Measurements from ENCODE around the gene FIGN. TPM values are rescaled to one million over a fixed set of nuclear protein-coding genes. Genes with fewer than 3 reads are reported as not detected.

Gene FIGN
- total RNA-seq, 1 donor from 2014 or later, result 9.0 TPM

DNA sequence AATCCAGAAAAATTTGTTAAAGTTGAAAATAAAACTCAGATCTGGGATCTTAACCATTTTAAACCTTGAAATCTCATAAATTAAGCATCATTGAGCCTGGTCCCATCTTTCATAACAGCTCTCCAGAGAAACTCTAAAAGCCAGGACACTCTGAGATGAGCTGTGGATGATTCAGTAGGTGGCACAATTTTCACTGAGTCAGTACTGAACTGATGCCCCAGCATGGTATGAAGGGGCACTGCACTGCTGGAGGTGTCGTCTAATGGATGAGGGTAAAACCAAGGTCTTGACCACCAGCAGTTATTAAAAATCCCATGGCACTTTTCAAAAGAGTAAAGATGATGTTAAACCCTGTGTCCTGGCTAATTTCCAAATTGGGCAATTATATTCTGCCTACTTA, 170.6 kb downstream of the FIGN start:
- DNase-seq (ENCODE audit: low read depth), result peak; percentile 18

GRCh38 chr2:163564236-163564635, 171.6 kb downstream of the FIGN start:
- no peak for DNase-seq (ENCODE audit: low read depth)

DNA sequence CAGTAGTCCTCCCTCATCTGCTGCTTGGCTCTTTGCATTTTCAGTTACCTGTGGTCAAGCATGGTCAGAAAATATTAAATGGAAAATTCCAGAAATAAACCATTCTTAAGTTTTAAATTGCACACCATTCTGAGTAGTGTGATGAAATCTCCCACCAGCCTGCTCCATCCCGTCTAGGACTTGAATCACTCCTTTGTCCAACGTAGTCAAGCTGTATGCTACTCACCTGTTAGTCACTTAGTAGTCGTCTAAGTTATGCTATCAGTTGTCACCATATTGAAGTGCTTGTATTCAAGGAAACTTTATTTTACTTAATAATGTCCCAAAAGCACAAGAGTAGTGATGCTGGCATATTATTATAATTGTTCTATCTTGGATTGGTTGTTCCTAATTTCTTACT, 172.5 kb downstream of the FIGN start:
- DNase-seq (ENCODE audit: low read depth), result peak; percentile 12

DNA sequence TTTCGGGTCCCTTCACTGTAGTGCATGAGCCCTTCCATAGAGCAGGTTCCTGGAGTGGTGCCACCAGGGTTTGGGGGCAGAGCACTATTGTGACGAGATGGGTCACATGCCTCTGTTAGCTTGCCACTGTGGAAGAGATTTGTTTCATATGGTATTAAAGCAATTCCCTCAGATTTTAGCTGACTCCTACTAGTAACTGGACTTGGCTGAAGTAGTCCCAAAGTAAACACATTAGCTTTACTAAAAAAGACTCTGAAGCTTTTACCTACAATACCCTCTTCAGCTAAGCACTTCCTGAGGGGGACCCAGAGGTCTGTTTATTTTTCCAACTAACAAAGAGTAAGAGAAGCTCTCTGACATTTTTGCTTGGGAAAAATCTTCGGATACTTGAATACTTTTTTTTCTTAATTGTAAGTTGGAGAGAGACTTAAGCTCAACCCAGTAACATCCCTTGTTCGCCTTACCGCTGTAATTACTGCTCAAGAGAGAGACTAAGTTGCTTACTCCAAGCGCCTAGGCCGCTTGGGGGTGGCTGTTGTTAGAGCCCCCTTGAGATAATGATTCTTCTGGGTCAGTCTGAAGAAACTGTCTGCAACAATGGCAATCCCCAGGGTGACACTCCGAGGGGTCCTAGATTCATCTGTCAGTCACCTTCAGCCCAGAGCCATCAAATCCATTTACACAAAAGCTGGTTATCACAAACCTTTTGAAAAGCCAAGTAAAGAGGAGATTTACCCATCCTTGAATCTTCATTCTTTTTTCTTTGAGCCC, 177.4 kb downstream of the FIGN start:
- DNase-seq (ENCODE audit: low read depth), result no peak

DNA sequence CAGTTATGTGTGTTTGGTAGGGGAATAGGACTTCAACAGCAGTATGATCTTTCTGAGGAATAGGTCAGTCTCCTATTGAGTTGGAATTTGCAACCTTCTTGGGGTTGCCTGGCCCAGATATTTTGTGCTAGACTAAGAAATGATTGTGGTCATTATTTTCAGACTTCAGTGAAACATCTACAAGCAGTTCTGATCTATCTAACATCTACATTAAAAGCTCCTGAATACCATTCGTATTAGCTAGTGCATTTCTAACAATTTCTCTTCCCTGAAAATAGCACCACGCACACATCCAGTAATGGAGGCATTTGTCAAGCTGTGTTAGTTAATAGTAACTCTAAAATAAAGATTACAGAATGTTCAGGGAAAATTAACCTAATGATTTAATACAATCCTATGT, 179.3 kb downstream of the FIGN start:
- DNase-seq (ENCODE audit: low read depth), result peak; percentile 3

- DNase-seq (ENCODE audit: low read depth), result peak; percentile 6
These were observed 180.9 kb downstream of the FIGN start for GRCh38 chr2:163554864-163555263.

GRCh38 chr2:163553601-163554000, 182.2 kb downstream of the FIGN start:
- peak; percentile 70 for DNase-seq (ENCODE audit: low read depth)

GRCh38 chr2:163552758-163553157, 183.1 kb downstream of the FIGN start:
- DNase-seq (ENCODE audit: low read depth), result no peak

DNA sequence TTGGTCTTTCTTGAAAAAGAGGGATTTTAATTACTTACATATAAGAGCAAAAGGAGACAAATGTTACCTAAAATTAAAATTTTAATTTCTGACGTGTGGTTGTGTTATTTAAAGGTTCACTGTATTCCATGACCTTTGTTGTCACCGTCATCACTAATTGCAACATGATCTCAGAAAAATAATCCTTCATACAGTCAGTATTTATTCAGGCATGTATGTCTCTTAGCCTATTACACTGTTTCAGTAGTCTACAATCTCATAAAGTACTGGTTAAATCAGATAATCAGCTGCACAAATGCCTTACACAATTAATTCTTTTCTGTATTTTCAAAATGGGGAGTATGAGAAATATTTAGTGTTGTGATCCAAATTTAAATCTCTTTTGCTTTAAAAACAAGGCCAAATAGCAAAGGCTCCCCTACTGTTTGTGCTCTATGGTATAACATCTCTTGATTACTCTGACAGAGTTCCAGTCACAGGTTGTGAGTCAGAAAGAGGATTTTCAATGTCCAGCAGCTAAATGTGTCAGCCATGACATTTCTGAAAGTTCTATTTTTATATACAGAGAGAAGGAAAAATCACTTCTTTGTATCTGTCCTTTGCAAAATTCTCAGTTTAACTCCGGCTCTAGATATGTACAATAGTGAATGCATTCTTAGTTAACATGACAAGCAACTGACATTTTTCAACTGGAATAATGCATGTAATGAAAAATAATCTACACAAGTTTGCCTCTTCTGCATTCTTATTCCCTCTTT, 184.0 kb downstream of the FIGN start:
- peak; percentile 56 for DNase-seq (ENCODE audit: low read depth)

DNA sequence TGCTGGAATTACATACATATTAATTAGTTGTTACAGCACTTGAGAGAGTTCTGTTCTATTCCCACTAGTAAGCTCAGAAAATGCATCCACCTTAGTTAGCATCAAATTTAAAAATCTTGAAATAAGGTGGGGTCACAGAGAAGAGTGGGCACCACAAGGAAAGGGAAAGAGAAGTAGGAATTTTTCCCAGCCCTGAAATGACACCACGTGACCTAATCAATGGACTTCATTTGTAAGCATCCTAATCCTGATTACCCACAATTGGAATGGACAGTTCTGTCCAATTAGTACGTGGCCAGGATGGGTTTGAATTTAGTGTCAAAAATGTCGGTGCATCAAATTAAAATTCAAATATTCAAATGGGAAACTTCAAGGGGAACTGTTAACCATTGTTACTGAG, 186.8 kb downstream of the FIGN start:
- DNase-seq (ENCODE audit: low read depth), result no peak
